HS-27A (cell line): Measurements from ENCODE around the gene WNK1.
"Not testable (repeated sequence)": the region's sequence is repeated elsewhere in the genome, so short reads cannot be mapped to it uniquely, and the experiment has no call there.

ENCODE experiments used
- DNase-seq: peaks from one replicate; pipeline ENCODE4 v3.0.0-alpha.2; 2012; ENCODE audit warnings: low read depth, missing footprints

WNK1 gene

DNA sequence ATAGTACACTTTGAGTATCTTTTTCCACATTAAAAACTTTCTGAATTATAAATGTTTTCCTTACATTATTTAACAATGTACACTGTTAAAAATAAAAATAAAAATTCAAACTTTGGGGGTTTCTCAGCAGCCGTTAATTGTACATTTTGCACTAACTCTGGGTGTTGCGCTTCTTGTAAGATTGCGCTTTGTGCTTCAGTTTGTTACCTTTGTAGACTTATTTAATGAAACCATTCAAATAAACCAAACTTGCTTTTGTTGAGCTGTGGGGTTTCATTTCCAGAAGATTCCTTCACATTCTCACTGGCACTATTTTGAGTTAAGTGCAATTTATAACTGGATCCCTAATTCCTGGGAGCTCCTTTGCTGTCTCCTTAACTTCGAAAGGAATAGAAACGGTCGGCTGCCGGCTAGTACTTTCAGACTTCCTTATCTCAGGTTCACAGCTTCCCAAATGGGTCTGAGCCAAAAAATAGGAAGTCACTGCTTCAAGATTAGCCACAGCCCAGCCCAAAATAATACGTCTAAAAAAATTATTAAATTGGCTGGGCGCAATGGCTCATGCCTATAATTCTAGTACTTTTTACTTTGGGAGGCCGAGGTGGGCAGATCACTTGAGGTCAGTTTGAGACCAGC lies 158.9 kb downstream of the WNK1 start:
- DNase-seq: no peak

DNA sequence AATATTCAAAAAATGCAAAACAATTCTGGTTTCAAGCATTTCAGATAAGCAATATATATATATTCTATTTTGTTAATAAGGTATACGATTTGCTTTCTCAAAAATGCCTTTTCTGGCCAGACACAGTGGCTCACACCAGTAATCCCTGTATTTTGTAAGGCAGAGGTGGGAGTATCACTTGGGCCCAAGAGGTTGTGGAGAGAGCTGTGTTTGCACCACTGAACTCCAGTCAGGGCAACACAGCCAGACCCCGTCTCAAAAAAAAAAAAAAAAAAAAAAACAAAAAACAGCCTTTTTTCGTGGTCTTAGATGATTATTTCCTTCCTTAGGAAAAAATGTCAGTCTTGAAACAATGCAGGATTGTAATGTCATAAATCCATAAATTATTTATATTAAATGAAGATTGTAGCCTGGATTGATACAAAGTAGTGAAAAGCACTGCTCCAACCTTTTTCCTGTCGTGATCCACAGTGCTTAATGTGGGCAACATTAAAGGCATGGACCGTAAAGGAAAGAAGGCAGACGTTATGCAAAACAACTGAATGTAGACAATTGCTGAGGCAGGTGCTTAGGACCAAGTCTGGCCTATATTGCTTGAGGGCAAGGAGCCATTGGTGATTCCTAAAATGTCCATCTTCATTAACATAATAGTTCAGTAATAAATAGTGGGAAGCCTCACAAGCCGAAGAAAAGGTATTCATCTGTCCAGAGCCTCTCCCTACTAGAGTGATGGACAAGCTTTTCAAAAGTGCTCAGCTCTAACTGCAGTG lies 160.3 kb downstream of the WNK1 start:
- DNase-seq: no peak

DNA sequence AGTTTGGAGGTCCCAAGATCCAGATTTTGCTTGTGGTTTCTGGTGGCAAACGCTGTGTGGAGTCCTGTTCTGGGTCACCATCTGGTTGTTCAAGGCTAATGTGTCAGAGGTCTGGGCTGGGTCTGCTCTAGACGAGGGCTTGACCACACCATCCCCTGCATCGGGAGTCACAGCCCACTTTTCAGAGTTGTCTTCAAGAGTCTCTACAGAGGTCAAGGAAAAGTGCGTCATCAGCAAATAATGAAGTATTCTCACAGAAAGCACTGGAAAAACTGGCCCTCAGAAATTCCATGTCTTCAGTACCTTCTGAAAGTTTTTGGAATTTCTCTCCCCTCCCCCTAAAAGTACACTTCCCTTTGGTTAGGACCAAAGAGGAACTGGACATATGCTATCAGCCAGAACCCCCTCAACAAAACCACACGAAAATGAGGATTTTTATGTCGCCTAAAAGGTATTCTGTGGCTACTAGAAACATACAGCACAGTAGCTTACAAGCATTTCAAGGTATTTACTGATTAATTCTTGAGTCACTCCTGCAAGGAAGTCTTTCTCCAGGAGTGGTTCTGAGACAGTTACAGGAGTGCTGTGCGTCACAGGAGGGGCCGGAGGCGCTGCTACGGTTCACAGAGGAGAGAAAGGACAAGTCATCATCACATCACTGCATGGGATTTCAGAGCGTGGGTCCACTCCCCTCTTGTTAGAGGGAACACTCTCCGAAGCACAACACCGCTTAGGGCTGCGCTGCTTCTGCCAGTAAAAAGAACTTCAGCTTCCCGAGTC lies 161.7 kb downstream of the WNK1 start:
- DNase-seq: no peak

DNA sequence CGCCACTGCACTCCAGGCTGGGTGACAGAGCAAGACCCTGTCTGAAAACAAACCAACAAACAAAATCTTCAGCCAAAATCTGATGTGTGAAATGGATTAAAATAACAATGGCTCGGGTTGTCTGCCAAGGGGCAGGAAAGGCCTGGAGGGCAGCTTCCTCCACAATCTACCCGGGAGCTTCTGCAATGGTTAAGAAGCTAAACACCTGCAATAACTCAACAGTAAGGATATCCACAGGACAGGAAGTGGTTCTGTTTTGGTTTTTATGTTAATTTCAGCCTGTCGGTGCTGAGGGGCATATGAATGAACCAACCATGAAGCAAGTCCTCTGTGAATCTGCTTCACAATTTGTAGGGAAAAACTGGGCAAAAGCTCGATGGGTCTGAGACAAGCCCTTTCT lies 162.7 kb downstream of the WNK1 start:
- no peak for DNase-seq

DNA sequence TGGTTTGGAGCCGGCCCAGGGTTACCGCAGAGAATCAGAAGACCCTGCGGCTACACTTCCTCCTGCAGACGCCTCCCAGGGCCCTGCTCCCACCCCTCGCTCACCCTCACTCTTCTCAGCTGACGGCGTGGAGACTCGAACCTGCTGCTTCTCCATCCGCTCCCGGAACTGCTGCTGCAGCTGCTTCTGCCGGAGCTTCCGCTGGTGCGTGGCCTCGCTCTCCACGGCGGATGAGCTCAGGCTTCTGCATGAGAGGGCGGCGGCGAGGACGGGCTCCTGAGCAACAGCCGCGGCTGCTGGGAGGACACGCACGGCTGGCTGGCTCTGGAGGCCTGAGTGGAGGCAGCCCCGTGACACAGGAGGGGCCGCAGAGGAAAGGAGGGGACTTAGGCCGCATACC lies 163.9 kb downstream of the WNK1 start:
- DNase-seq: no peak

DNA sequence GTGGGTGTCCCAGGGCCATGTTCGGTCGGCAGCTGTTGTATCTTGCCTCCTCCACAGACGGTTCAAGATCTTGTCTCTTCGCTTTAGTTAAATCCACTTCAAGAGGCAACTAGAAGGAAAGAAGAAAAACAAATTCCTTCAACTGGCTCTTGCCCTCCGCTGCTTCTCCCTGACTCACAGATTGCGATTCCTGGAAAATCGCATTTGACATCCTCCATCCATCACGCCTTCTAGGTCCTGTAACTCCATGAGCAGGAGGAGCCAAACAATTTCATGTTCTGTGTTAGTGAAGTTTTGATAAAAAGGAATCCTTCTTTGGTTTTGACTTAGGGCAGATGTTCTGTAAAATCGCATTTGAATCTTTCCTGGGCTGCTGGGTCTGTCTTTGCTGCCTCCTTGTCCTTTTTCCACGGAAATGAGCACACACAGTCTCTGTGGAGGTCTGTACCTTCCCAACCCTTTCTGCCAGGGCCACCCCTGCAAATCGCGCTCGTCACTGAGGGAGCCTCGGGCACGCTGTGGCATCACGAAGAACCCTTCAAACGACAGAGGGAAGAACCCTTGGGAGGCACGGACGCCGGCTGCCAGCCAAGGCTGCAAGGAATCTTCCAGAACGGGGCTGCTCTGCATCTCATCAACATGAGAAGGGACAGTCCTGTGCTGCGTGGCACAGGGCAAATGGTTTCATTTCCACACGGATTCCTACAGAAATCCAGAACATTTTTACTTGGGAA lies 164.5 kb downstream of the WNK1 start:
- DNase-seq: no peak

DNA sequence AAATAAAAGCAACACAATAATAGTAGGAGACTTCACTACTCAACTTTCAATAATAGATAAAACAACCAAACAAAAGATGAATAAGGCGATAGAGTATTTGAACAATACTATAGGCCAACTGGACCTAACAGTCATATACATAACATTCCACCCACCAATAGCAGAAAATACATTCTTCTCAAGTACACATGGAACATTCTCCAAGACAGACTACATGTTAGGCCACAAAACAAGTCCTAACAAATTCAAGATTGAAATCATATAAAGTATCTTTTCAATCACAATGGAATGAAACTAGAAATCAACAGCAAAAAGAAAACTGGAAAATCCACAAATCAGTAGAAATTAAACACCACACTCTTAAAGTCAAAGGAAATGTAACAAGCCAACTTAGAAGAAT lies 168.3 kb downstream of the WNK1 start:
- DNase-seq: no peak

DNA sequence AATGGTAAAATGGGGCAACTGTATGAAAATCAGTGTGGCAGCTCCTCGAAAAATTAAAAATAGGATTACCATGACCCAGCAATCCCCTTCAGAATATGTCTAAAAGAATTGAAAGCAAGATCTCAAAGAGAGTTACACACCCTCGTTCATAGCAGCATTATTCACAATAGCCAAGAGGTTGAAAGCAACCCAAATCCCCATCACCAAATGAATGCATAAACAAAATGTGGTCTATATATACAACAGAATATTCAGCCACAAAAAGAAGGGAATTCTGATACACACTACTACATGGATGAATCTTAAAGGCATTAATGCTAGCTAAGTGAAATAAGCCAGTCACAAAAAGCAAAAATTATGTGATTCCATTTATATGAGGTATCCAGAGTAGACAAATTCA lies 169.9 kb downstream of the WNK1 start:
- no peak for DNase-seq

DNA sequence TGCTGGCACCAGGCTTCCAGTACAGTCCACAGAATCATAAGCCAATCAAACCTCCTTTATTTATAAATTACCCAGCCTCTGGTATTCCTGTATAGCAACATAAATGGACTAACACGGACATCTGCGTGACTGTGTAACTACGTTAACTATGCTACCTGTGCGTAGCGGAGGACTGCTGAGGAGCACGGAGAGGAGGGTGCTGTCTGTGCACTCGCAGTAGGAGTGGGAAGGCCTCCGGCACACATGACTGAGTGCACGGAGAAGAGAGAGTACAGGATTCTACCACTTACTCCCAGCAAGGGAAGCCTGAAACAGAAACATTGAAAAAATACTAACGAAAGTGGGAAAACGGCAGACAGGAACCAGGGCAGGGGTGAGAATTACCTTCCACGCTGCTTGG lies 174.3 kb downstream of the WNK1 start:
- DNase-seq: no peak

DNA sequence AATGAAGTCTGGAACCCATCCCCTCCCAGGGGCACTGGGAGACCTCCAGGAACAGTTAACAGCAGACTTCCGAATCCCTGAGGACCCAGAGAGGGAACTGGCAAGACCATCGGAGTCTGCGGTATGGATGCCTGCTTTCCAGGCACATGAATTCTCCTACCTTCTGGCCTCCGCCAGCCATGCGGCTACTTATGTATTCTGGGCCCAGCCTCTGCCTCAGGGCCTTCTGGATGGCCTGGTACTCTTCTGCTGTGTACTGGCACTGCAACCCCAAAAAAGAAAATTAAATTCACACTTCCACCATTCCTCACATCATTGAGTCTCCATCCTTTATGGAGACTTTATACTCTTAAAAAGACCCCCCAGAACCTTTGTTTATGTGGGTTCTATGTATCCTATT lies 178.7 kb downstream of the WNK1 start:
- DNase-seq: no peak

DNA sequence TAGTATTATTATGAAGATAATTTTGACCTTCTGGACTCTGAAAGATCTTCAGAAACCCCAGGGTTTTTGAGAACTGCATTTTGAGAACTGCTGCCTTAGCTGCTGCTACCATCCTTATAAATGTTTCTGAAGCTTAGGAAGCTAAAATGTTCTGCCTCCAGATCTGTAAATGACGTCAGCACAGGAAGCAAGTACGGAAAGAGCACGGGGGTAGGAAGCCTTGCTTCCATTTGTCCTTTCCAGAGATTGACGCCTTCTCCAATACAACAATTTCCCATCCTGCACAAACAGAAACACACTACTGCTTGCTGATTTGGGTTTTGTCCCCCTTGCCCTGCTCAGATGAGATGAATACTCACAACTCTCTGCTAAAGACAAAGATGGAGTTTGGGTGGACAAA lies 179.2 kb downstream of the WNK1 start:
- DNase-seq: no peak

DNA sequence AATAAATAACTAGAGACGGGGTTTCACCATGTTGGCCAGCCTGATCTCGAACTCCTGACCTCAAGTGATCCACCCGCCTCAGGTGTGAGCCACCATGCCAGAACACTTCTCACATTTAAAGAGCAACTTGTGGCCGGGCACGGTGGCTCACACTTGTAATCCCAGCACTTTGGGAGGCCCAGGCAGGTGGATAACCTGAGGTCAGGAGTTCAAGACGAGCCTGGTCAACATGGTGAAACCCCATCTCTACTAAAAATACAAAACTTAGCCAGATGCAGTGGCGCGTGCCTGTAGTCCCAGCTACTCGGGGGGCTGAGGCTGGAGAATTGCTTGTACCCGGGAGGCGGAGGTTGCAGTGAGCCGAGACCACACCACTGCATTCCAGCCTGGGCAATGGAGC lies 183.5 kb downstream of the WNK1 start:
- not testable (repeated sequence) for DNase-seq

DNA sequence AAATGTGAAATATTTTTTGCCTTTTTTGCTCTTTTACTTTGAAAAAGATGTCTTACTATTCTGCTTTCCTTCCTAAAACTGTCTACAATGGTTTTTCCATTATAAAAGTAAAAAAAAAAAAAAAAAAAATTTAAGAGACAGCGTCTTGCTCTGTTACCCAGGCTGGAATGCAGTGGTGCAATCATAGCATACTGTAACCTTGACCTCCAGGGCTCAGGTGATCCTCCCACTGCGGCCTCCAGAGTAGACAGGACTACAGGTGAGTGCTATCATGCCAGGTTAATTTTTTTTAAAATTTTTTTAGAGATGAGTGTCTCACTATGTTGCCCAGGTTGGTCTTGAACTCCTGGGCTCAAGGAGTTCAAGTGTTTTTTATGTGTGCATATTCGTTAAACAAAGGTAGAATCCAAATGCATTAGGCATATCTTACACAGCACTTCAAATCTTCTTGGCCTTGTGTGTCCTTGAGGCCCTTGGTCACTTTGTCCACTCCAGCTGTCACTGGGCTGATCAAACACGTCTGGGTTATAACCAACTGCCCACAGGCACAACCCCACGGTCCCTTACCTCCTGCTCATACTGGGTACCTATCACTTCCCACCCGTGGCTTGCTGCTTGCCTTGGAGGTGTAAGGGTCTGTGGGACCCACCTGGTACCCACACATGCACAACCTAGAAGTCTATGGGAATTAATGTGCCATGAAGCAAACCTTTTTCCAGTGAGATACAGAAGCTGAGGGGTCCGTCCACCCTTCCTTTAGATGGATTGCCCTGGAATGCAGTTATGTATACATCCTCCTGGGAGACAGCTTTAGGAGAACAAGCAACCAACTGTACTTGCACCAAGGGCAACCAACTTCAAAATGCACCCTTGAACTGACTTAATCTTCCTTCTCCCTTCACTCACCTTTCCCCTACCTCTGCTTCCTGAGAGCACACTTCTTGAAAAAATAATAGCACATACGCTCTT lies 184.3 kb downstream of the WNK1 start:
- DNase-seq: no peak

DNA sequence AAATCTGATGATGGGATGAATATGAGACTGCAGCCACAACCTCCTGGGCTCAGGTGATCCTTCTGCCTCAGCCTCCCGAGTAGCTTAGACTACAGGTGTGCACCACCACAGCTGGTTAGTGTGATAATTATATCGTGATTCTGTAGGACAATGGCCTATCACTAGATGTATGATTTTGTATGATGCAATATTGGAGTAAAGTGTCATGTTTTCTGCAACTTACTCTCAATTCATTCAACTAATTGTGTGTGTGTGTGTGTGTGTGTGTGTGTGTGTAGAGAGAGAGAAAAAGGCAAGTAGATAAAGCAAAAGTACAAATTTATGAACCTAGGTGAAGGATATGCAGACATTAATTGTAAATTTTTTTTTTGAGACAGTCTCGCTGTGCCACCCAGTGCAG lies 186.4 kb downstream of the WNK1 start:
- DNase-seq: no peak

DNA sequence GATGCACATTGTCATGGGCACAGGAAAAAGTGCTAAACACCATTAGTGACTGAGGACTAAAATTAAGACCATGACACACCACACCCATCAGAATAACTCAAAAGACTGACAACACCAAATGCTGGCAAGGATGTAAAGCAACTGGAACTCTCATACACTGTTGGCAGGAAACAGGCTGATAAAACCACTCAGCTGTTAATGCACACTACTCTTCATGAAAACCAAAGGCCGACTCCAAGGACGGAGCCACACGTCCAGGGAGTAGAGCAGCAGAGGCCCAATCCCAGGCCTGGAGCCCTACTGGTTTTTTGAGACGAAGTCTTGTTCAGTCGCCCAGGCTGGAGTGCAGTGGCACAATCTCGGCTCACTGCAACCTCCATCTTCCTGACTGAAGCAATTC lies 190.7 kb downstream of the WNK1 start:
- DNase-seq: no peak

DNA sequence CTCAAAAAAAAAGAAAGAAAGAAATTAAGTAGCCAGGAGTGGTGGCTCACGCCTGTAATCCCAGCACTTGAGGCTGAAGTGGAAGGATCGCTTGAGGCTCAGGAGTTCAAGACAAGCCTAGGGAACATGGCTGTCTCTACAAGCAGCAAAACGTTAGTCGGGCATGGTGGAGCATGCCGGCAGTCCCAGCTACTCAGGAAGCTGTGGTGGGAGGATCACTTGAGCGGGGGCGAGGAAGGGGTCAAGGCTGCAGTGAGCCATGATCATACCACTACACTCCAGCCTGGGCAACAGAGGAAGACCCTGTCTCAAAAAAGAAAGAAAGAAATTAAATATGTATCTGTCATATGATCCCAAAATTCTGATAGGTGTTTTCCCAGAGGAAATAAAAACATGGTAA lies 191.8 kb downstream of the WNK1 start:
- no peak for DNase-seq

DNA sequence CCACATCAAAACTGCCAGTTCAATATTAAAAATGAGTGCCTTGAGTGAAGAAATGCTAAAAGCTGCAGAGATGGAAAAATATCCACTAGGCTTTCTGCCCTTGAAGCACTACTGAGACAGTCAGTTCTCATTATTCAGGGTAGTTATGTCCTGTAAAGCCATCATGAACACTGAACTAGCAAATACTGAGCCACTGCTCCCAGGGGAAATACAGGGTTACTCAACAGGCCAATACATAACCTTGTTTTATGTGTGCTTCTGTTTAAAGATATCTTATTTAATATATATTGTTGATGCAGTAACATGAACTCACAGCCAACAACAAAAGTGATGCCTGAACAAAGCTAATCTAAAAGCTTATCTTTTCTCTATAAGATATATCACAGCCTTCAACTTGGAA lies 193.8 kb downstream of the WNK1 start:
- no peak for DNase-seq

DNA sequence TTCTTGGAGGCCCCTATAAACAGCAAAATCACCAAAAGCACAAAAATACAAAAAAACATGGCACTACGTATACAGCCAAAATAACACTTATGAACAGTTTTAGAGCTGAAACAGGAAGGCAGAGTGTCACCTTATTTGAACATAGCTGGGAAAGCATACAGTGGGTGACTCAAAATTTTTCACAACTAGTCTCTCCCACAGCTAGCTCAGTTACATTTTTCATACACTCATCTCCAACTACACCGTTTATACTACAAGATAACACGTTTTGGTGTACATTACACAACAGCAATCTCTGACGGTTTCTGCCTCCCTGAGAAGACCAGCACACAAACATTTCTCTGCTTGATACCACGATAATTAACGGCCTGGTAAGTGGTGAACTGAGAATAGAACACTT lies 194.3 kb downstream of the WNK1 start:
- no peak for DNase-seq

DNA sequence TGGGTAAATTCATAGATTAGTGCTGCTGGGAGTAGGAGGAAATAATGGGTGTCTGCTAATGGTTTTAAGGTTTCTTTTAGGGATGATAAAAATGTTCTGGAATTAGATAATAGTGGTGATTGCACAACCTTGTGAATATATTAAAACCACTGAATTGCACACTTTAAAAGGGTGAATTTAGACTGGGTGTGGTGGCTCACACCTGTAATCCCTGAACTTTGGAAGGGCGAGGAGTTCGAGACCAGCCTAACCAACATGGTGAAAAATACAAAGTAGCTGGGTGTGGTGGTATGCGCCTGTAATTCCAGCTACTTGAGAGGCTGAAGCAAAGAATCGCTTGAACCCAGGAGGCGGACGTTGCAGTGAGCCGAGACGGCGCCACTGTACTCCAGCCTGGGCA lies 195.9 kb downstream of the WNK1 start:
- no peak for DNase-seq

DNA sequence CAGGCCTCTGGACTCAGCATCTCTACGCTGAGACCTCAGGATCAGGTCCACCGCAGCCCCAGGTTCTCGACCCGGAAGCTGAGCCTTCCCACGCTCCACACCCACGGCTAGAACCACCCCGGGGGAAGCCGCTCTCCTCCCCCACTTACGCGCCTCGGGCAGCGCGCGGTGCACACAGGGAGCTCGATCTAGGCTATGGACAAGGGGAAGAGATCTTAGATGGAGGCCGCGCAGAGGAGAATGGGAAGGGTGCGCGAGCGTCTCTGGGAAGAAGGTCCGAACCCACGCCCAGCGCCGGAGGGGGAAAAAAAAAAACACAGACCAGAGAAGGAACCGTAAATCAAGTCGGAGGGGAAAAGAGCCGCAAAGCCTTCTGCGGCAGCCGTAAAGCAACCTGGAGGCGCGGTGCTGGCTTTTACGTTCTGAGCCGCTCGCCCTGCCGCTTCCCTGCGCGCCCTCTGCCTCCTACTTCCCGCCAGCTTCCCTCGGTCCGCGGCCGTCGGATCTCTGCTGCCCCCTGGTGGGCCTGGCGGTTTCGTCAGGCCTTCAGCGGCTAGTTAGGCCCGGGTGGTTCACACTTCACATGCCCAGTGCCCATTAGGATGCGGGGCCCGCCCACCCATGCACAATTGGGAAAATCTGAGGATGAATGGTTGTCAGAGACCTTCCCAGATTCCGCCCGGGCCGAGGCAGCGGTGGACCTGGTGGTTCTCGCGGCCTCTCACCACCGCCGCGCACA lies 197.2 kb downstream of the WNK1 start, which contains the start of gene RAD52:
Gene RAD52 (minus strand): TSS at position 242 of the 739 bp plus-strand sequence. CDS start 16,636 bp downstream, outside the sequence.
- DNase-seq: peak; percentile 100
